Central memory CD8-positive, alpha-beta T cell (primary cell): ENCODE data around the gene TACO1.

Experiments
- ATAC-seq: fragments of 150-1000 bp; cut with Tn5 transposase; replicated peaks from 2 replicates; pipeline ENCODE4 v1.10.0; 2022; ENCODE audit warnings: mild to moderate bottlenecking, moderate FRiP score, moderate number of reproducible peaks; ENCODE audit not compliant: poor library complexity, severe bottlenecking; ENCODE audit errors: extremely low read depth
- DNase-seq, 2 donors: peaks; one replicate each; pipeline ENCODE4 v3.0.0; 2021; ENCODE audit warnings: low spot score in 2 of 2
- H3K27ac Mint-ChIP-seq: one replicate; pipeline ENCODE4 v1.8.0; 2022; ENCODE audit warnings: low read depth, mild to moderate bottlenecking, moderate library complexity, mixed read lengths
- H3K27me3 Mint-ChIP-seq: one replicate; pipeline ENCODE4 v1.8.0; 2022; ENCODE audit warnings: mixed read lengths
- H3K36me3 Mint-ChIP-seq: one replicate; pipeline ENCODE4 v1.8.0; 2022; ENCODE audit warnings: mild to moderate bottlenecking, moderate library complexity, mixed read lengths; ENCODE audit not compliant: insufficient read depth
- H3K4me1 Mint-ChIP-seq: one replicate; pipeline ENCODE4 v1.8.0; 2022; ENCODE audit warnings: mixed read lengths
- H3K4me3 Mint-ChIP-seq: one replicate; pipeline ENCODE4 v1.8.0; 2022; ENCODE audit warnings: mild to moderate bottlenecking, moderate library complexity, mixed read lengths
- H3K9me3 Mint-ChIP-seq: one replicate; pipeline ENCODE4 v1.8.0; 2022; ENCODE audit warnings: mixed read lengths

The TACO1 gene

DNA sequence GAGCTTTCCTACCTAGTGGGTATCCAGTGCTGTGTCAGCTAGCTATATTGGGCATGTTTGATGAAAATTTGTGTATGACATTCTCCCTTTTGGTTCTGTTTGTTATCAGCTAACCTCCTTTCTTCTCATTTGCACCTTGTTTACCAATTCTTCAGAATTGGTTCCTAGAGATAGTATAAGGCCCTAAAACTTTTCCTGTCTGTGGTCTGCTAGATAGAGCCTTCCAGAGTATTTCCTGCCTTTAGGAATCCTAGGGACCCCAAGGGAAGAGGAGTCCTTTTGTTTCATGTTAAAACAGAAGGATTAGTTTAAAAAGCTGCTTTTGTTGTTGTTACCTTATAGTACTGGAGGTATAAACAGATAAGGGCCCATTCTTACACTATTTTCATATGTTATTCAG is 33.0 kb downstream of the TACO1 start:
- Mint-ChIP-seq H3K36me3 (peaks cover 37% of the 10 kb centered on the region), H3K9me3 (no peaks in the 10 kb centered on the region), H3K4me3 (no peak overlapping the region), H3K27me3 (no peaks in the 10 kb centered on the region), H3K4me1 (peaks cover 15% of the 10 kb centered on the region), H3K27ac (no peak overlapping the region)
- DNase-seq: no peak
- no peak for ATAC-seq

DNA sequence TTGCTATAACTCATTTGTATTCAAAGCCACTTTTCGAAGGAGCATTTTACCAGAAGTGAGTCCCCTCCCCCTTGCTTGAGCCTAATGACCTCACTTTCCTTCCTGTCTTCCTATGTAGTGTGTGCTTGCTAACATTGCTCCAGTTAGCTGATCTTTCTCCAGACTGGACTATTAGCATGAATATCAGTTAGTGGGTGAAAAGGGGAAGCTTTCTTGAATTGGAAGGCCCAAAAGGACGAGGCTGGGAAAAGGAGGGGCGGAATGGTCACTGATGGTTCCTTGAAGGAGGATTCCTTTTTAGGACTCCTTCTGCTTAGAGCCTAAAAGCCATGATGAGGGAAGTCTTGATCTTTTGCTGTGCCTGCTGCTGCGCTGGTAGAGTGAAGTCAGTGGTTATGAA is 33.5 kb downstream of the TACO1 start:
- H3K9me3 Mint-ChIP-seq: no peaks in the 10 kb centered on the region
- no peaks in the 10 kb centered on the region for H3K27me3 Mint-ChIP-seq
- H3K4me3 Mint-ChIP-seq: no peak overlapping the region
- no peak overlapping the region for H3K27ac Mint-ChIP-seq
- DNase-seq: no peak
- no peak for ATAC-seq
- peaks cover 38% of the 10 kb centered on the region for H3K36me3 Mint-ChIP-seq
- H3K4me1 Mint-ChIP-seq: peaks cover 19% of the 10 kb centered on the region

- Mint-ChIP-seq H3K27me3 (no peaks in the 10 kb centered on the region), H3K36me3 (peaks cover 38% of the 10 kb centered on the region), H3K4me1 (peaks cover 22% of the 10 kb centered on the region), H3K9me3 (no peaks in the 10 kb centered on the region), H3K27ac (no peak overlapping the region), H3K4me3 (no peak overlapping the region)
- DNase-seq: no peak
- ATAC-seq: no peak
Measured at GRCh38 chr17:63634816-63635215, 34.1 kb downstream of the TACO1 start.

- Mint-ChIP-seq H3K36me3 (peaks cover 38% of the 10 kb centered on the region), H3K4me3 (no peak overlapping the region), H3K9me3 (no peaks in the 10 kb centered on the region), H3K27ac (no peak overlapping the region), H3K4me1 (peaks cover 22% of the 10 kb centered on the region), H3K27me3 (no peaks in the 10 kb centered on the region)
- ATAC-seq (no peak), DNase-seq (no peak)
Measured at GRCh38 chr17:63635290-63635689, 34.6 kb downstream of the TACO1 start.

- no peak overlapping the region for H3K27ac Mint-ChIP-seq
- no peak for DNase-seq
- no peaks in the 10 kb centered on the region for H3K27me3 Mint-ChIP-seq
- H3K4me1 Mint-ChIP-seq: peaks cover 18% of the 10 kb centered on the region
- no peaks in the 10 kb centered on the region for H3K9me3 Mint-ChIP-seq
- no peak overlapping the region for H3K4me3 Mint-ChIP-seq
- H3K36me3 Mint-ChIP-seq: peaks cover 38% of the 10 kb centered on the region
- ATAC-seq: no peak
Measured at GRCh38 chr17:63635787-63636186, 35.1 kb downstream of the TACO1 start.

DNA sequence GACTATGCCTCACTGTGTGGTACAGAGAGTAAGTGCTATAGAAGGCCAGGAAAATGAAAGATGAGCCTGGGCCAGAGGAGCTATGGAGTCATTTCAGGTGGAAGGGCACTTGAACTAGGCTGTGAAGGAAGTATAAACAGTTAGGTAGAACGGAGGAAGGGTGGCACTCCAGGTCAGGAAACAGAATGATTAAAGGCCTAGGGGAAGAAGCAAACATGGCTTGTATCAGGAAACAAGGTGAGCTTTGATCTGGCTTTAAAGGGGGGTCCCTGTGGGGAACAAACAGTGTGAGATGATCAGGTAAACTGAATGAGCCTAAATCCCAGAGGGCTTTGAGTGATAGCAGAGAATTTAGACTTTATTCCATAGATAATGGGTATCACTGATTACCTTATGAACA is 38.4 kb downstream of the TACO1 start:
- no peak for ATAC-seq
- Mint-ChIP-seq H3K27ac (no peak overlapping the region), H3K36me3 (peaks cover 26% of the 10 kb centered on the region), H3K4me3 (no peak overlapping the region), H3K9me3 (no peaks in the 10 kb centered on the region), H3K4me1 (peaks cover 17% of the 10 kb centered on the region), H3K27me3 (no peaks in the 10 kb centered on the region)
- DNase-seq: no peak

DNA sequence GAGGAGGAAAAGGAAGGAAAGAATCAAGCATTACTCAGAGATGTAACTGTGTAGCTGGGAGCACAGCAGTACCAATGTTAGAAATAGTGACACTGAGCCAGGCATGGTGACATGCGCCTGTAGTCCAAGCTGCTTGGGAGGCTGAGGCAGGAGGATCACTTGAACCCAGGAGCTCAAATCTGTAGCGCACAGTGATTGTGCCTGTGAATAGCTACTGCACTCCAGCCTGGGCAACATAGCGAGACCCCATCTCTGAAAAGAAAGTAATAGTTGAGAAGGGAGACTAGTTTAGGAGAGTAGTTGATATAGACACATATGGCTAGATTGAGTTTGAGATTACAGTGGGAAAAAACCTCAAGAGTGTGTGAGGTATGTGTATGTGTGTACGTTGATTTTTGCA is 39.3 kb downstream of the TACO1 start:
- Mint-ChIP-seq H3K36me3 (peaks cover 21% of the 10 kb centered on the region), H3K9me3 (no peaks in the 10 kb centered on the region)
- no peak for ATAC-seq

GRCh38 chr17:63641692-63642448 is 41.2 kb downstream of the TACO1 start:
- H3K9me3 Mint-ChIP-seq: no peaks in the 10 kb centered on the region
- no peak overlapping the region for H3K4me3 Mint-ChIP-seq
- peak overlapping the region; percentile 38 for H3K27ac Mint-ChIP-seq
- peaks cover 32% of the 10 kb centered on the region for H3K4me1 Mint-ChIP-seq
- H3K27me3 Mint-ChIP-seq: no peaks in the 10 kb centered on the region
- ATAC-seq: no peak
- no peak for DNase-seq
- H3K36me3 Mint-ChIP-seq: peaks cover 12% of the 10 kb centered on the region

More for the DNA sequence above, 39.3 kb downstream of the TACO1 start:
- no peak for DNase-seq
- Mint-ChIP-seq H3K27ac (peak overlapping the region; percentile 32), H3K4me1 (peaks cover 22% of the 10 kb centered on the region), H3K4me3 (no peak overlapping the region), H3K27me3 (no peaks in the 10 kb centered on the region)

DNA sequence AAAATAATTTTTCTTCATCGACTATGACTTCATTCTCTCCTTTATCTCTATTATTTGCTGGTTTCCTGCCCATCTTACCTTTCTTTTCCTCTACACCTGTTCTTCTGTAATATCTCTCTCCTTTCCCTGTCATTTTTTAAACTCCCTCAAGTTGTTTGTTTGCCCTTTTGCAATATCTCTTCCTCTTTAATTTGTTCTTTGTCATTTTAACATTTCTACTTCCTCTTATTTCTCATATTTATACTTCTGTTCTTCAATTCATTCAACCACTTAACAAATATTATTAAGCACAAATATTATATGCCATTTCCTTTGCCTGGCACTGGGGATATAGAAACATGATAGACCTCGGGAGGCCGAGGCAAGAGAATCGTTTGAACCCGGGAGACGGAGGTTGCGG is 44.2 kb downstream of the TACO1 start:
- no peak for ATAC-seq
- DNase-seq: no peak
- Mint-ChIP-seq H3K9me3 (no peaks in the 10 kb centered on the region), H3K4me1 (peaks cover 35% of the 10 kb centered on the region), H3K27me3 (no peaks in the 10 kb centered on the region), H3K36me3 (peaks cover 10% of the 10 kb centered on the region), H3K27ac (peak overlapping the region; percentile 30), H3K4me3 (no peak overlapping the region)

DNA sequence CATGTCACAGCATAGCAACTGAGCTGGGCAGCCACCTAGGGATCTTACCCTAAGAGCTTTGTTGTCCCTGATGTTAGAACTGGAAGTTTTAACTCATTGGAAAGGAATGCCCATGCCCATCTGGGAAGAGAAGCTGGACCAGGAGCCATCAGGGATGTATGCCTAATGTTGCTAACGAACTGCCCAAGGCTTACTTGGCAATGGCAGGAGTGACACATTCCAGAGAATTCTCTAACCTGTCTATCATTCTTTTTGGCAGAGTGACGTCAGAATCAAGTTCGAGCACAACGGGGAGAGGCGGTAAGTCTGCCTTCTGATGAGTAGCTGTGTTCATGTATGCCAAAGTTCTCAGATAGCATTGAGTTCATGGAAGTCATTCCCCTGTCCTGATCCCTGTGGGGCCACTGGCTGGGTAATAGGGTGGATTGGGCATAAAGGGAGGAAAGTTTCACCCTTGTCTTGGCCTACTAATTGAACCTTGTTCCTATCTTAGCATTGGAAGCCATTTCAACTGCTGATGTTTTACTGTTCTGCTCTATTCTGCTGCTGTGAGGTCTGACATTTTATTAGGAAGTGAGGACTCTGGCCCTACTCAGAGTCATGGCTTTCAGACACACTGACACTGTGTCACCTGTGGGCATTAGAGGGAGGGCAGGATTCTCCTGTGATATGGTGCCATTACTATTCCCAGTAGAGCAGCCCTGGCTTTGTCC is 45.2 kb downstream of the TACO1 start:
- H3K27me3 Mint-ChIP-seq: no peaks in the 10 kb centered on the region
- ATAC-seq (no peak), DNase-seq (no peak)
- H3K36me3 Mint-ChIP-seq: peaks cover 10% of the 10 kb centered on the region
- no peak overlapping the region for H3K27ac Mint-ChIP-seq
- no peaks in the 10 kb centered on the region for H3K9me3 Mint-ChIP-seq
- H3K4me3 Mint-ChIP-seq: no peak overlapping the region
- H3K4me1 Mint-ChIP-seq: peaks cover 37% of the 10 kb centered on the region

GRCh38 chr17:63646488-63646806 is 45.8 kb downstream of the TACO1 start:
- DNase-seq (no peak), ATAC-seq (no peak)
- peaks cover 12% of the 10 kb centered on the region for H3K36me3 Mint-ChIP-seq
- H3K27me3 Mint-ChIP-seq: no peaks in the 10 kb centered on the region
- no peak overlapping the region for H3K4me3 Mint-ChIP-seq
- no peaks in the 10 kb centered on the region for H3K9me3 Mint-ChIP-seq
- no peak overlapping the region for H3K27ac Mint-ChIP-seq
- peaks cover 36% of the 10 kb centered on the region for H3K4me1 Mint-ChIP-seq

GRCh38 chr17:63647065-63647725 is 46.5 kb downstream of the TACO1 start:
- Mint-ChIP-seq H3K27me3 (no peaks in the 10 kb centered on the region), H3K27ac (no peak overlapping the region), H3K4me1 (peaks cover 34% of the 10 kb centered on the region), H3K4me3 (no peak overlapping the region), H3K9me3 (no peaks in the 10 kb centered on the region), H3K36me3 (peaks cover 17% of the 10 kb centered on the region)
- ATAC-seq (no peak), DNase-seq (no peak)

DNA sequence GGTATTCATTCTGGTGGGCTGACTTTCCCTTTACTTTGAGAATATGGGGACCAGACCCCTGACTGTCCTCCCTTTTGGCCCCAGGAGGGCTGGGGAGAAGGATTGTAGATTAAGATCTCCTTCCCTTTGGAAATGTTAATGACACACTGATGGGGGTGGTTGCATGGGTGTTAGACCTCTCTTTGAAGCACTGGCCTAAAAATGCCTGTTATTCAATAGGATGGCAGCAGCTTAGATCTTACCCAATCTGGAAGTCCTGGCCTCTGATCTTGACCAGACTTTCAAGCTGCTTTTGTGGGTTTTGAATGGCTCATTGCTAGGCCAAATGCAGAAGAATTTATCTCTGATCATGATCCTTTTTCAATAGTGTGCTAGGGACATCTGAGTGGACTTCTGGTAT is 47.2 kb downstream of the TACO1 start:
- H3K27me3 Mint-ChIP-seq: no peaks in the 10 kb centered on the region
- no peak overlapping the region for H3K4me3 Mint-ChIP-seq
- H3K4me1 Mint-ChIP-seq: peaks cover 37% of the 10 kb centered on the region
- ATAC-seq (no peak), DNase-seq (no peak)
- no peak overlapping the region for H3K27ac Mint-ChIP-seq
- H3K36me3 Mint-ChIP-seq: peaks cover 20% of the 10 kb centered on the region
- no peaks in the 10 kb centered on the region for H3K9me3 Mint-ChIP-seq
